Panc1 (cell line): ENCODE measurements around the gene CDC14B. TPM values are rescaled to one million over a fixed set of nuclear protein-coding genes. Genes with fewer than 3 reads are reported as not detected.

Source experiments
- ATAC-seq: fragments of 200-7000 bp; cut with Tn5 transposase; 2 replicates; pipeline ENCODE4 v1.9.1; 2020; ENCODE audit warnings: mild to moderate bottlenecking, moderate library complexity
- BruUV-seq: library from RNA; stranded (reverse); fragments of 400-500 nt; replicated peaks from 2 replicates; lab custom pipeline; 2021; lab: Mats Ljungman, UMichigan
- CTCF ChIA-PET: fragments of 300-600 bp; sonication (Branson Sonifier 250); formaldehyde crosslinking; loops from one replicate; lab custom pipeline; 2022; ENCODE audit warnings: antibody characterized with exemption; lab: Charles Lee
- POLR2A ChIA-PET: fragments of 300-600 bp; sonication (Branson Sonifier 250); formaldehyde crosslinking; loops from one replicate; lab custom pipeline; 2022; ENCODE audit warnings: antibody characterized with exemption; lab: Charles Lee
- DNase-seq: peaks from one replicate; pipeline ENCODE4 v3.0.0-alpha.2; 2010; ENCODE audit warnings: low read depth, low spot score
- H3K27ac ChIP-seq: 2 replicates; pipeline ENCODE4 v1.5.1; 2011; ENCODE audit warnings: mild to moderate bottlenecking, low read length, inconsistent platforms
- H3K27me3 ChIP-seq: fragments of 200-500 bp; sonication (Bioruptor generic); 2 replicates; pipeline ENCODE4 v1.6.0; 2014; ENCODE audit warnings: low read length, inconsistent platforms; ENCODE audit not compliant: control insufficient read depth, insufficient read depth
- H3K36me3 ChIP-seq: fragments of 200-500 bp; sonication (Bioruptor generic); 2 replicates; pipeline ENCODE4 v1.5.1; 2014; ENCODE audit warnings: inconsistent platforms, mild to moderate bottlenecking, low read length, moderate library complexity; ENCODE audit not compliant: control insufficient read depth, insufficient read depth
- H3K4me1 ChIP-seq: 2 replicates; pipeline ENCODE4 v1.5.1; 2011; ENCODE audit warnings: inconsistent platforms, mild to moderate bottlenecking, low read length, moderate library complexity; ENCODE audit not compliant: control insufficient read depth, insufficient read depth
- H3K4me3 ChIP-seq, 2 experiments: 2 replicates each; pipeline ENCODE4 v1.5.1; 2011 to 2012; ENCODE audit warnings: low read depth in 2 of 2, low read length in 2 of 2, mild to moderate bottlenecking in 2 of 2, inconsistent platforms in 1 of 2, moderate library complexity in 1 of 2
- H3K9me3 ChIP-seq: fragments of 200-500 bp; sonication (Bioruptor generic); 2 replicates; pipeline ENCODE4 v1.5.1; 2014; ENCODE audit warnings: low read depth, mild to moderate bottlenecking, inconsistent platforms, low read length, moderate library complexity; ENCODE audit not compliant: control insufficient read depth, insufficient read depth
- POLR2AphosphoS5 ChIP-seq: IDR thresholded peaks from 2 replicates; pipeline ENCODE4 v1.6.1; 2012; ENCODE audit warnings: mild to moderate bottlenecking, low read depth, low read length, moderate library complexity
- REST ChIP-seq, 2 experiments: IDR thresholded peaks; 2 replicates each; pipeline ENCODE4 v1.6.1; 2011 to 2012; ENCODE audit warnings: low read depth in 2 of 2, control low read depth in 1 of 2, low read length in 1 of 2, mild to moderate bottlenecking in 1 of 2, moderate library complexity in 1 of 2; ENCODE audit not compliant: insufficient read depth in 1 of 2
- SIN3A ChIP-seq: IDR thresholded peaks from 2 replicates; pipeline ENCODE4 v1.6.1; 2012; ENCODE audit warnings: low read depth, mild to moderate bottlenecking, low read length, moderate library complexity, borderline replicate concordance; ENCODE audit not compliant: insufficient read depth
- TCF7L2 ChIP-seq: IDR thresholded peaks from 2 replicates; pipeline ENCODE4 v1.6.1; 2011; ENCODE audit warnings: mild to moderate bottlenecking, low read depth, low read length, inconsistent platforms
- in situ Hi-C: cut with HindIII; loops from 2 replicates; pipeline ENCODE4 v1.10.0; 2016; ENCODE audit warnings: low sequenced_read_pairs, low pct_unique_long_range_greater_than_20kb
- intact Hi-C: fragments of 100-400 bp; cut with micrococcal nuclease; formaldehyde crosslinking; loops from one replicate; pipeline ENCODE4 v1.10.0; 2022; ENCODE audit not compliant: unreplicated experiment
- total RNA-seq: library from RNA; stranded (reverse); gene quantifications from one replicate; pipeline ENCODE4 v1.2.1, GENCODE V29; 2021; ENCODE audit not compliant: unreplicated experiment
- TF ChIP-seq, protein P1 (sequence below): fragments of 450-650 bp; IDR thresholded peaks from 2 replicates; pipeline ENCODE4 v1.5.1; 2017; ENCODE audit warnings: mild to moderate bottlenecking

CDC14B gene
- total RNA-seq, 1 experiment from 2014 or later = 11.8 TPM

GRCh38 chr9:96482476-96482875, 137.2 kb downstream of the CDC14B start:
- TF ChIP-seq, protein P1, sequence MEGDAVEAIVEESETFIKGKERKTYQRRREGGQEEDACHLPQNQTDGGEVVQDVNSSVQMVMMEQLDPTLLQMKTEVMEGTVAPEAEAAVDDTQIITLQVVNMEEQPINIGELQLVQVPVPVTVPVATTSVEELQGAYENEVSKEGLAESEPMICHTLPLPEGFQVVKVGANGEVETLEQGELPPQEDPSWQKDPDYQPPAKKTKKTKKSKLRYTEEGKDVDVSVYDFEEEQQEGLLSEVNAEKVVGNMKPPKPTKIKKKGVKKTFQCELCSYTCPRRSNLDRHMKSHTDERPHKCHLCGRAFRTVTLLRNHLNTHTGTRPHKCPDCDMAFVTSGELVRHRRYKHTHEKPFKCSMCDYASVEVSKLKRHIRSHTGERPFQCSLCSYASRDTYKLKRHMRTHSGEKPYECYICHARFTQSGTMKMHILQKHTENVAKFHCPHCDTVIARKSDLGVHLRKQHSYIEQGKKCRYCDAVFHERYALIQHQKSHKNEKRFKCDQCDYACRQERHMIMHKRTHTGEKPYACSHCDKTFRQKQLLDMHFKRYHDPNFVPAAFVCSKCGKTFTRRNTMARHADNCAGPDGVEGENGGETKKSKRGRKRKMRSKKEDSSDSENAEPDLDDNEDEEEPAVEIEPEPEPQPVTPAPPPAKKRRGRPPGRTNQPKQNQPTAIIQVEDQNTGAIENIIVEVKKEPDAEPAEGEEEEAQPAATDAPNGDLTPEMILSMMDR = no peak
- no peak for TF ChIP-seq POLR2AphosphoS5
- TF ChIP-seq TCF7L2 = no peak
- TF ChIP-seq REST (IDR thresholded peaks at IDR 0.05; ENCODE audit: insufficient read depth in 1 of 2, low read depth in 2 of 2, low read length in 1 of 2) = no peak
- TF ChIP-seq SIN3A = no peak
- no peak overlapping the region for H3K27ac ChIP-seq
- no peaks in the 10 kb centered on the region for H3K9me3 ChIP-seq
- H3K4me1 ChIP-seq = no peaks in the 10 kb centered on the region; the same call in 1 of the 2 replicates
- ChIA-PET POLR2A (interaction anchor here (0.7 kb wide), 1 partner anchor 208 kb away, joined by 6 read pairs; no protein-coding TSS in a partner anchor), CTCF (no interaction called here)
- no peak overlapping the region for H3K4me3 ChIP-seq
- in situ Hi-C loops (no loop called here), intact Hi-C loops (no loop called here)
- peaks cover 7% of the 10 kb centered on the region for H3K36me3 ChIP-seq
- H3K27me3 ChIP-seq = no peaks in the 10 kb centered on the region
- DNase-seq = no peak
- no peak for ATAC-seq
- no TSS peak for BruUV-seq

GRCh38 chr9:96480736-96481135, 138.9 kb downstream of the CDC14B start:
- no peaks in the 10 kb centered on the region for H3K27me3 ChIP-seq
- H3K4me1 ChIP-seq = no peaks in the 10 kb centered on the region
- H3K36me3 ChIP-seq = peaks cover 4% of the 10 kb centered on the region
- no TSS peak for BruUV-seq
- CTCF ChIA-PET = no interaction called here
- ATAC-seq (no peak), DNase-seq (no peak)
- in situ Hi-C loops = no loop called here
- H3K4me3 ChIP-seq = no peak overlapping the region
- intact Hi-C loops = no loop called here
- TF ChIP-seq SIN3A (no peak), POLR2AphosphoS5 (no peak), TCF7L2 (no peak), REST (IDR thresholded peaks at IDR 0.05; ENCODE audit: insufficient read depth in 1 of 2, low read depth in 2 of 2, low read length in 1 of 2) (no peak)
- TF ChIP-seq, protein P1 = no peak
- H3K27ac ChIP-seq = no peak overlapping the region
- POLR2A ChIA-PET = no interaction called here
- no peaks in the 10 kb centered on the region for H3K9me3 ChIP-seq
